Activated B cell treated with CpG ODN at 0.5 μM for 24 hours (primary cell): ENCODE results near the gene B3GNT5. TPM values are rescaled to one million over a fixed set of nuclear protein-coding genes. Genes with fewer than 3 reads are reported as not detected.

ENCODE experiments used
- ATAC-seq: fragments of 200-7000 bp; cut with Tn5 transposase; one replicate; pipeline ENCODE4 v1.10.0; 2021; ENCODE audit warnings: low read depth, mild to moderate bottlenecking, moderate library complexity
- CTCF ChIA-PET: fragments of 350-600 bp; sonication (Branson Sonifier 250); formaldehyde crosslinking; loops from one replicate; lab custom pipeline; 2021; ENCODE audit warnings: antibody characterized with exemption; lab: Charles Lee
- POLR2A ChIA-PET: fragments of 350-600 bp; sonication (Branson Sonifier 250); formaldehyde crosslinking; loops from one replicate; lab custom pipeline; 2021; ENCODE audit warnings: antibody characterized with exemption; lab: Charles Lee
- DNase-seq: peaks from one replicate; pipeline ENCODE4 v3.0.0; 2022
- H3K27ac Mint-ChIP-seq: one replicate; pipeline ENCODE4 v1.8.0; 2020; ENCODE audit warnings: mixed read lengths
- H3K27me3 Mint-ChIP-seq: one replicate; pipeline ENCODE4 v1.8.0; 2021; ENCODE audit warnings: mixed read lengths
- H3K36me3 Mint-ChIP-seq: one replicate; pipeline ENCODE4 v1.8.0; 2021; ENCODE audit warnings: low read depth, mixed read lengths
- H3K4me1 Mint-ChIP-seq: one replicate; pipeline ENCODE4 v1.8.0; 2021; ENCODE audit warnings: mixed read lengths
- H3K4me3 Mint-ChIP-seq: one replicate; pipeline ENCODE4 v1.8.0; 2020; ENCODE audit warnings: mild to moderate bottlenecking, mixed read lengths
- H3K9me3 Mint-ChIP-seq: one replicate; pipeline ENCODE4 v1.8.0; 2020; ENCODE audit warnings: mixed read lengths
- CTCF ChIP-seq: fragments of 200-600 bp; IDR thresholded peaks from one replicate; pipeline ENCODE4 v1.8.0; 2022; ENCODE audit warnings: antibody characterized with exemption, mild to moderate bottlenecking
- intact Hi-C: fragments of 100-400 bp; cut with micrococcal nuclease; formaldehyde crosslinking; loops from one replicate; pipeline ENCODE4 v1.15.1; 2024
- total RNA-seq: library from RNA; stranded (reverse); gene quantifications from 2 replicates; pipeline ENCODE4 v1.2.3, GENCODE V29; 2022

Gene B3GNT5
- total RNA-seq, 1 donor from 2014 or later = 0.38 TPM

GRCh38 chr3:183214277-183214612 is 38.8 kb upstream of the B3GNT5 start:
- H3K9me3 Mint-ChIP-seq = no peaks in the 10 kb centered on the region
- no peak for ATAC-seq
- peaks cover 33% of the 10 kb centered on the region for H3K27me3 Mint-ChIP-seq
- no peak overlapping the region for H3K27ac Mint-ChIP-seq
- no peak for DNase-seq
- TF ChIP-seq CTCF = no peak
- H3K4me1 Mint-ChIP-seq = peaks cover 32% of the 10 kb centered on the region
- ChIA-PET CTCF (no interaction called here), POLR2A (no interaction called here)
- intact Hi-C loops = loop anchor here (5.0 kb wide), 1 partner anchor 73 kb away; no protein-coding TSS in a partner anchor
- H3K36me3 Mint-ChIP-seq = no peaks in the 10 kb centered on the region
- H3K4me3 Mint-ChIP-seq = no peak overlapping the region

GRCh38 chr3:183215591-183216202 is 37.4 kb upstream of the B3GNT5 start:
- intact Hi-C loops = no loop called here
- ChIA-PET POLR2A (no interaction called here), CTCF (no interaction called here)
- Mint-ChIP-seq H3K4me1 (peaks cover 24% of the 10 kb centered on the region), H3K27ac (no peak overlapping the region), H3K4me3 (no peak overlapping the region), H3K9me3 (no peaks in the 10 kb centered on the region), H3K36me3 (no peaks in the 10 kb centered on the region), H3K27me3 (peaks cover 34% of the 10 kb centered on the region)
- no peak for TF ChIP-seq CTCF
- ATAC-seq (no peak), DNase-seq (no peak)

- ChIA-PET CTCF (interaction anchor here (0.8 kb wide), 1 partner anchor 33 kb away, joined by 3 read pairs; no protein-coding TSS in a partner anchor), POLR2A (no interaction called here)
These were observed 35.3 kb upstream of the B3GNT5 start for GRCh38 chr3:183217548-183218332.

GRCh38 chr3:183218826-183219225 is 34.2 kb upstream of the B3GNT5 start:
- intact Hi-C loops = no loop called here
- Mint-ChIP-seq H3K27me3 (peaks cover 34% of the 10 kb centered on the region), H3K27ac (no peak overlapping the region), H3K36me3 (no peaks in the 10 kb centered on the region), H3K4me1 (peaks cover 6% of the 10 kb centered on the region), H3K4me3 (no peak overlapping the region), H3K9me3 (no peaks in the 10 kb centered on the region)
- no peak for DNase-seq
- no peak for ATAC-seq
- ChIA-PET CTCF (no interaction called here), POLR2A (no interaction called here)
- no peak for TF ChIP-seq CTCF

More at GRCh38 chr3:183217548-183218332, 35.3 kb upstream of the B3GNT5 start:
- no peak overlapping the region for H3K27ac Mint-ChIP-seq
- H3K4me3 Mint-ChIP-seq = no peak overlapping the region
- no peak for DNase-seq
- TF ChIP-seq CTCF = no peak
- intact Hi-C loops = no loop called here
- peaks cover 32% of the 10 kb centered on the region for H3K27me3 Mint-ChIP-seq
- no peaks in the 10 kb centered on the region for H3K36me3 Mint-ChIP-seq
- peaks cover 8% of the 10 kb centered on the region for H3K4me1 Mint-ChIP-seq
- H3K9me3 Mint-ChIP-seq = no peaks in the 10 kb centered on the region
- ATAC-seq = no peak

- no peak for TF ChIP-seq CTCF
- ChIA-PET POLR2A (no interaction called here), CTCF (no interaction called here)
- Mint-ChIP-seq H3K27ac (no peak overlapping the region), H3K9me3 (no peaks in the 10 kb centered on the region), H3K36me3 (no peaks in the 10 kb centered on the region), H3K27me3 (peaks cover 27% of the 10 kb centered on the region), H3K4me1 (peaks cover 2% of the 10 kb centered on the region), H3K4me3 (no peak overlapping the region)
- no peak for DNase-seq
- ATAC-seq = no peak
- intact Hi-C loops = no loop called here
These were observed 32.2 kb upstream of the B3GNT5 start for GRCh38 chr3:183220828-183221227.
